Daoy (cell line): Measurements from ENCODE around the gene BARHL2. TPM values are rescaled to one million over a fixed set of nuclear protein-coding genes. Genes with fewer than 3 reads are reported as not detected.

Experiments used
- DNase-seq: peaks from one replicate; pipeline ENCODE4 v3.0.0-alpha.2; 2015; ENCODE audit warnings: low read depth
- total RNA-seq: library from RNA; depleted of rRNA; stranded (reverse); fragments of >200 nt; shearing (Covaris generic); gene quantifications from 2 replicates; pipeline ENCODE4 v1.2.3, GENCODE V29; 2014

Gene BARHL2
- total RNA-seq, 1 experiment from 2014 or later = not detected

DNA sequence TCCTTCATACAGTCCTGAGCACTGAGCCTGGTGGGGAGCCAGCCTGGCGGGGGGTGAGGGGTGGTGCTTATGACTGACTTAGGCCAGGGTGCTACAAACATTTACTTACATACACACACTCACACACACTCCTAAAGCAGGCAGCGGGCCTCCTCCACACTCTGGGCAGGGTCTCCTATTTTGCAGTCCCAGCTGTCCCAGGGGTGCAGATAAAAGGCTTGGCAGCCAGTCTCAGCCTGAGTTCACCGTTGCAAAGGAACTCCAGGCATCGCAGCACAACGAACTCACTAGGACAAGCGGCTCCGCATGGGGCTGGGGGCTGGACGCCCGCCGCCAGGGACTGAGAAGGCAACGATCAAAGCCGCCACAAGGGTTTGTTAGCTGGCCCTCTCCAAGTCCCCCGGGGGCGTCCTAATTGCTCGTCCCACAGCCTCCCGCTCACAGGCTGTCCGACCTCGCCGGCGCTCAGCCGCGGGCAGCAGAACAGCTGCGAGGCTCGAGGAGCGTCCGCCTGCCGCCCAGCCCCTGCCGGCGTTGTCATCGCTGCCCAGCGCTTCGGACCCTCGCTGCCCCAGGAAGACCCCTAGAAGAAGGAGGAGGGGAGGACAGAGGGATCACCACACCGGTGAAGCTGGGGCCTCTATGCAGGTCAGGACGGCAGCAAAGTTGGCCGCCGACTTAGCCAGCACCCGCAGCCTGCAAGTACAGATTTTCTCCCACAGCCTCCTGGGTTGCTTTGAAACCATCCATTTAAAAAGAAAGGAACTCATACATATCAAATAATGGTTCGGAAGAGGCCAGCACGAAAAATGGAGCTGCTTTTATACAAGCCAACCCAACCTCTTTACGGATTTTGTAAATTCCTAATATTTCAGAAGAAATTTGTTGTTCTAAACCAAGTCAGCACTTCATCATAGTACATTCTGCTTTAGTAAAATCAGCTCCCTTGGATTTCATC lies 6.2 kb downstream of the BARHL2 start:
- no peak for DNase-seq

DNA sequence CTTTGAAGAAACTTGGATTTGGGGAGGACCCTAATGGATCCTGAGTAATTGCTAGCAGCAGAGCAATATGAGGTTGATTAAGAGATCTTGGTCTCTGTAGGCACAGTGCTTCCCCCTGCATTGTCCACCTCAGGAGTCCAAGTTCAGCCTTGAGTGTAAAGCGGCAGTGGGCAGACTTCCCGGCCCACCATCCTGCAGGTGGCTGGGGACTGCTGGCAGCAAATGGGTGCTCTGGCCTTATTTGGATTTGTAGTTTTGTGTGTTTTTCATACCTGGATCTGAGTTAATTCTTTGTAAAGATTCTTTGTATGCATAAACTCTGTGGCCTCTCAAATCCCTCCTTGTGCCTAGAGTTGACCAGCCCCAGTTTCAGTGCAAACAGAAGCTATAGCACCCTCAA lies 7.6 kb downstream of the BARHL2 start:
- no peak for DNase-seq

DNA sequence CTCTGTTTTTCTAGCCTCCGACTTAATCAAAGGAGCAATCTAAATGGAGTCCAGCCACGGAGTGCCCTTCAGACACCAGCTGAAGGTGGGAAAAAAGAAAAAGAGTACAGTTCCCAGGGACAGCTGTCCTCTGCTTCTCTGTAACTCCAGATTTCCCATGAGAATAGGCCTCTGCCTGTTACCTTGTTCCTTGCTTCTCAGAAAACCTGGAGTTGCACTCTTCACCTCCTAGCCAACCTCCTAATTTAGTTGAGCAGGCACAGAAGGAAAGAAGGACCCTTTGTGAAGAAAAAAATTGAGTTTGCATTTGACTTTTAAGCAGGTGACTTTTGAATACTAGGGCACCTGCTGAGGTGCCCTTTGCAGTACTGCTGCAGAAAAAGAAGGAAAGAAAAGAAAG lies 8.3 kb downstream of the BARHL2 start:
- no peak for DNase-seq

DNA sequence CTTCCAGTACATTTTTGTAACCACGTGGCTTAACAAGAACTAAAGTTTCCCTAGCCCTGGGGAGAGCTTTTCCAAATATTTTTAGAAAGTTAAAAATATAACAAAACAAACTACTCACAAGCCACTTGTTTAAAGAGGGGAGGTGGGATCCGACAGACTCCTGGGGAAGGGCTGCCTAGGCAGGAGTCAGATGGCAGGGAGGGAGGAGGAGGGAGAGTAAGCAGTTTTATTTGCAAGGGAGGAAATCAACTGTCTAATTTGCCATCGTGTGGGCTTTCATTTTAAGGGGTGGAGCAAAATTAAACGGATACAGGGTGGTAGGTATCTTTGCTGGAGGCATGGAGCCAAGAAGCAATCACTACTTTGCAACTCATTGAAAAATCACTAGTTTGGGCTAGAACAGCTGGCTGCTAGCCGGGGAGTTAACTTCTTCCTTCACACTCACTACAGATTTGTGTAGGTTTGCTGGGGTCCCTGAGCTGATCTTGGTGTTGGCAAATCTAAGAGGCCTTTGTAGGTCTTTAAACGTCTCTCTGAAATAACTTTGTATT lies 8.8 kb downstream of the BARHL2 start:
- DNase-seq = no peak

DNA sequence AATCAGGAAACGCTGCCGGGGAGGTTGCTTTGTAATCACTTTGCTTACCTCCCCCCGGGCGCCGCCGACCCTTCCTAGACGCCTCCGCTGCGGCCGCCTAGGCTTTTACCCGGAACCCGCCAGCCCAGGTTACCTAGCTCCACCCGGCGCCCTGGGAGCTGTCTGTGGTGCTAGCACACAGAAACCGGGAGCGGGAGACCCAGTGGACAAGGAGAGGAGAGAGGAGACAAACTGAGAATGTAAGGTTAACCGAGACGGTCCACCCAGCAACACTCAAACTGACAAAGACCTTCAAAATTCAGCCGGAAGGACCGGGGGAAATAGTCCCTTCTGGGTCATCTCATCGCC lies 9.8 kb downstream of the BARHL2 start:
- DNase-seq = peak; percentile 82

DNA sequence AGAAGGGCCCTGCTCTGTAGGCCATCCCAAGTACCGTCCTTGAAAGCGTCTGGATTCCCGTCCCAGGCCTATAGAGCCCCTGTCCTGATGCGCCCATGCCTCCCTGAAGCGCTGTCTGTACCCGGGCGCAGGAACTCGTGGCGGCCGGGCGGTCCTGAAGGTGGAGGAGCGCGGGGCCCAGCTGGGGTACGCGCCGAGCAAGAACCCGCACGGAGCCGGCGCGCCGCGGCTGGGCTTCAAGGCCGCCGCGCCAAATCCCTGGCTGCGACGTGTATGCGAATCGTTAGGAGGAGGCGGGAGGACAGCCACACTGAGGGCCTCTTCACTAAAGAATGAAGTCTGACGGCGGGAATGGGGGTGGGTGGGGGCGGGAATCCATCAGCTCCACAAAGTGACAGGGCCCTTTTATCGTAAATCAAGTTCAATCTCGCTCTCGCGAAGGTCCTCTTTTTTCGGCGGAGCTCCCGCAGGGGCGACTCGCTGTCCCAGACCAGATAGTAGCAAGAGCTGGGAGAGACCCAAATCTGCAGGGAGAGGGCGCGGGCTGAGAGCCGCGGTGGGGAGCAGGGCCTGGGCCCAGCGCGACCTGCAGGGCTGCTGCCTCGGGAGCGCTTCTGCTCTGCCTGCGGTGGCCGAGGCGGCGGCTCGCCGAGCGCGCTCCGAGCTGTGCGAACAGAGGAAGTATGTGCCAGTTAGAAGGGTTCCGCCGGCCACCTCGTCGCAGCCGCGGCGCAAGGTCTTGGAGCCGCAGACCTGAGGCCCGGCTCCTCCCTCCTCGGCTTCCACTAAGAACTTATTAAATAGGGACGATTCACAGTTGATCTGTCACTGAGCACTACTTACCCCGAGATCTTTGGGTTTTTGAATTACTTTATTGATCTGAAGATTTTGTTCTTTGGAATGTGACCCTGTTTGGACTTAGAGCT lies 10.4 kb downstream of the BARHL2 start:
- peak; percentile 74 for DNase-seq

DNA sequence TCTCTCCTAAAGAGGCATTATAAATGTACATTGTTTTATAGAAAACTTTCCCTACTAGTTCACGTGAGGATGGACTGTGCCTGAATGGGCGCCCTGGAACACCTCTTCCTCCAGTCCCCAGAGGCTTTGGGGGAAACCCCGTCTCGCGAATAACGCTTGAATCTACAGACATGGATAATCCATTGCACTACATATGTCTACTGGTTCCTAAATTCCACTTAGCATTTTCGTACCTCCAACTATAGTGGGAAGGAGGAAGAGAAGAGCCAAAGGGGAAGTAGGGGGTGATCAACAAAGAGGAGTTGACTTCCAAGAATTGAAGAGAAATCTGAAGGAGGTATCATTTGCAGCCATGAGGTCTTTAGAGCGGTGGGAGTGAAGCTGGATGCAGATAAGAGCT lies 11.1 kb downstream of the BARHL2 start:
- DNase-seq = no peak

DNA sequence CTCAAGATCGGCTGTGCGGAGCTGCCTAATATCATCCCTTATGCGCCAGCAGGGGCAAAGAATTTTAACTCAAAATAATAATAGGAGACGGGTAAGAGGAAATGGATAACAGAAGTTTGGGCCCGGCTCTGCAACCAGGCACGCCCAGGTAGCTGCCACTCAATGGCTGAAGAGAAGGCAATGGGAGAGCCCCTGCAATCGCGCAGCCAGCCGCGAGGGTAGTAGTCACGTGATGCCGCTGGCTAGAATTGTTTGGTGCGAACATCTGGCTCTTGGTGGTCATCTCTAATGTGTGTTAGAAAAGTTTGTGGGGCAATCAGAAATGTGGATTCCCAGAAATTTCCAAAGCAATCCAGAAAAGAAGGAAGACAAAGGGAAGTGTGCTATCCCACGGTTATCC lies 12.3 kb downstream of the BARHL2 start:
- no peak for DNase-seq

DNA sequence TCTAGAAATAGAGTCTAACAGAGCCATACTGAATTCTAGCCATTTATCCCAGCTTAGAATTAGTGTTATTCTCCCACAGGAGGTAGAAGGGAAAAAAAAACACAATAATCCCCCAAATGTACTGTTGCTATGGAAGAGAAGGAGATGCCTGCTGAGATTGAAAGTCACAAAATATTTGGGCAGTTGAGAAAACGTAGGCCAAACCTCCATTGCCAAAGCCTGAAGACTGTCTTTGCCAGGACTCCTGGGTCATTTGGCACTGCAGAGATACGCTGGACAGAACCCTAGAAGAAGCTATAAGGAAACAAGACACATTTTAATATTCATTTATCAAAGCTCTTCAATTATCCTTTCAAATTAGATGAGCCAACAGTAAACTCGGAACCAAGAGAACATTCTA lies 22.3 kb downstream of the BARHL2 start:
- DNase-seq = no peak

DNA sequence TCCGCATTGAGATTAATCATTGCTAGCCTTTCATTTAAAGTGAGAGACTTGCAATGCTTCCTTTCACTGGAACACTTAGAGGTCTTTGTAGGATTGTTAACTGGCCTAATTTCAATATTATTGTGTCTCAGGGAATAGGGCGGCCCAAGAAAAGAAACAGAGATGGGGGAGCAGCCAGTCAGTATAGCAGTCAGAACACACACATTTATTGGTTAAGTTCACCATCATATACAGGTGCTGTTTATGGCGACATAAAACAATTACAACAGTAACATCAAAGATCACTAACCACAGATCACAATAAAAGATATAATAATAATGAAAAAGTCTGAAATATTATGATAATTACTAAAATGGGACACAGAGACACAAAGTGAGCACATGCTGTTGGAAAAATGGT lies 29.4 kb downstream of the BARHL2 start:
- no peak for DNase-seq

DNA sequence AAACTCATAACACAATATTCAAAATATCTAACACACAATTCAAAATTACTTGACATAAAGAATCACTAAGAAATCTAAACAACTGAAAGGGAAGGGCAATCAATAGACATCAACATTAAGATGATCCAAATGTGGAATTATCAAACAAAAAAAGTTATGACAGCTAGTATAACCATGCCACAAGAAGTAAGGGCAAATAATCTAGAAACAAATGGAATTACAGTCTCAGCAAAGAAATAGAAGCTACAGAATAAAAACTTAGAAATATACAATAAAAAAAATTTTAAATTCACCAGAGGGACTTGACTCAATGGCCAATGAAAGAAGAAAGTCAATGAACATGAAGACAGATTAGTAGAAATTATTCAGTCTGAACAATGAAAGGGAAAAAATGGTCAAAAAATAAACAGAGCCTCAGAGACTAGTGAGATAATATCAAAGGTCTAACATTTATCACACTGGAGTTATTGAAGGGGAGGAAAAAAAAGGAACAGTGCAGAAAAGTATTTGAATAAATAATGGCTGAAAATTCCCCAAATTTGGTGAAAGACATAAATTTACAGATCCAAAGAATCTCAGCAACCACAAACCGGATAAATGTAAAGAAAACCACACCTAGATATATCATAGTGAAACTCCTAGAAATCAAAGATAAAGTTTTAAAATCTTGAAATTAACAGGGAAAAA lies 41.8 kb downstream of the BARHL2 start:
- DNase-seq = no peak

DNA sequence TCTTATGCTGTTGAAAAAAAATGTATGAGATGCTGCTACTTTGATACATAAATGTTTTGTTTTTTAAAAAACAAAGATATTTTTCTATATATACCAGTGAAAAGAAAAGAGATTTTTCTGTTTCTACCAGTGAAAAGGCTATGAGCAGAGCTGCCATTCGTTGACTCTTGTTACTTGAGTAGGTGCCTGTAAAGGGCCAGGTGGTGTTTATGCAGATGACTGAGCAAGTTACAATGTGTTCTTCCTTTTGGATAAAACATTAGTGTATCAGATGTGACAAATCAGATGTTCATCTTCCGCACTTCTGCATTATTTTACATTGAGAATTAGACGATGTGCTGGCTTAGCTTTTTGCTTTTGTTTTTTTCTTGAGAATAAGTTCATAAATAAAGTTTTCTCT lies 45.4 kb downstream of the BARHL2 start:
- no peak for DNase-seq

DNA sequence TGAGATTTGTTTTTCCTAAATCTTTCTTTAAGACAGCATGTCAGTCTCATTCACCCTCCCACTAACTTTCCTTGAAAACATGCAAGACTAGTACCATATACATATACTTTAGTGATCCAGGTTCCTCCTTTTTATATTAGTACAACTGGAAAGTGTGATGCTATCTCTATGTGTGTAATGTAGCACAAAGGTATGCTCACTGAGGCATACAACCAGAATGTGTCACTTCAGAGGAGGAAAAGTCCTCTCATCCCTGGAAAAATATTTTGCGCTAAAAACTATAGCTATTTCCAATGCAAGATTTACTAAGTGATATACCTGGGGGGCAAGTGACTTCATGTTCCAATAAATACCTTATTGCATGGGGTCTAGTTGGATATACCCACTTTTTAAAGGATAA lies 45.9 kb downstream of the BARHL2 start:
- DNase-seq = no peak
